ENCODE measurements around the gene RAP2C. TPM values are rescaled to one million over a fixed set of nuclear protein-coding genes. Genes with fewer than 3 reads are reported as not detected.

RAP2C gene
- total and polyA plus RNA-seq, 2 donors (not counting 3 experiments of a cell fraction or from before 2014, with no cell fraction given), result 5.5 to 22.2 TPM

- no peak for FAIRE-seq
- CTCF ChIA-PET, result interaction anchor here (1.3 kb wide), 1 partner anchor 107 kb away, joined by 3 read pairs; no protein-coding TSS in a partner anchor
Observed at GRCh38 chrX:132199941-132200340, 19.3 kb downstream of the RAP2C start.

More at GRCh38 chrX:132199941-132200340, 19.3 kb downstream of the RAP2C start:
- no peak overlapping the region for H3K27ac ChIP-seq (ENCODE audit: insufficient read depth, low read depth, low read length)
- no peak for TF ChIP-seq CTCF (IDR thresholded peaks at IDR 0.05; ENCODE audit: extremely low read depth in 1 of 2, insufficient read depth in 1 of 2, low read depth in 1 of 2, low read length in 2 of 2)
- no peak for TF ChIP-seq FOS (IDR thresholded peaks at IDR 0.05; ENCODE audit: borderline replicate concordance, insufficient read depth, low read length)
- no peak for TF ChIP-seq POLR2A (IDR thresholded peaks at IDR 0.05; ENCODE audit: low read depth, low read length)
- TF ChIP-seq POLR2AphosphoS5 (IDR thresholded peaks at IDR 0.05; ENCODE audit: insufficient read depth, low read depth, low read length), result no peak
- TF ChIP-seq JUN (IDR thresholded peaks at IDR 0.05; ENCODE audit: borderline replicate concordance, insufficient read depth, insufficient read length, low read depth), result no peak
- TF ChIP-seq MYC (IDR thresholded peaks at IDR 0.05; ENCODE audit: low read depth, low read length), result no peak
- TF ChIP-seq EZH2 (IDR thresholded peaks at IDR 0.05; ENCODE audit: borderline replicate concordance, low read depth, low read length, severe bottlenecking), result no peak
- TF ChIP-seq GATA2 (IDR thresholded peaks at IDR 0.05; ENCODE audit: insufficient read depth, insufficient read length, low read depth, low read length), result no peak
- TF ChIP-seq MAX (IDR thresholded peaks at IDR 0.05; ENCODE audit: insufficient read depth, insufficient read length), result no peak
- H3K4me1 ChIP-seq (ENCODE audit: control insufficient read depth, extremely low read depth, insufficient read depth, low read length), result no peaks in the 10 kb centered on the region
- no peaks in the 10 kb centered on the region for H3K36me3 ChIP-seq (ENCODE audit: control insufficient read depth in 2 of 2, extremely low read depth in 1 of 2, insufficient read depth in 2 of 2, low read length in 2 of 2)
- BruUV-seq (replicated peaks), result no TSS peak
- H3K9me1 ChIP-seq (replicated peaks; ENCODE audit: control insufficient read depth, extremely low read depth, insufficient read depth, low read length), result no peaks in the 10 kb centered on the region
- intact Hi-C loops (cut with micrococcal nuclease), result loop anchor here (2.0 kb wide), 1 partner anchor 13 kb away; no protein-coding TSS in a partner anchor
- H3K79me2 ChIP-seq (ENCODE audit: control insufficient read depth, insufficient read depth, low read length), result no peaks in the 10 kb centered on the region
- no peak for DNase-seq (ENCODE audit: low read depth, low spot score)
- H3K4me2 ChIP-seq (ENCODE audit: insufficient read depth, low read length), result no peak overlapping the region
- dilution Hi-C loops (cut with MboI; ENCODE audit: extremely low pct_ligation_motif_present, low sequenced_read_pairs), result no loop called here
- no peaks in the 10 kb centered on the region for H3K9me3 ChIP-seq (replicated peaks; ENCODE audit: control insufficient read depth, insufficient read depth, low read length)
- no peak overlapping the region for H2AFZ ChIP-seq (ENCODE audit: low read depth, low read length)
- no peak overlapping the region for H3K9ac ChIP-seq (replicated peaks; ENCODE audit: extremely low read depth, insufficient read depth, low read length)
- H3K4me3 ChIP-seq (replicated peaks in 1 of 3; ENCODE audit: insufficient read depth in 1 of 3, low read depth in 1 of 3, low read length in 3 of 3), result no peak overlapping the region
- POLR2A ChIA-PET, result no interaction called here
- H3K27me3 ChIP-seq (ENCODE audit: control insufficient read depth in 2 of 2, insufficient read depth in 2 of 2, low read length in 2 of 2), result no peaks in the 10 kb centered on the region
- no peaks in the 10 kb centered on the region for H4K20me1 ChIP-seq (replicated peaks; ENCODE audit: control insufficient read depth, extremely low read depth, insufficient read depth, low read length)
